ENCODE data around the gene TET2.
"Not testable (repeated sequence)": the region's sequence is repeated elsewhere in the genome, so short reads cannot be mapped to it uniquely, and the experiment has no call there.

TET2 gene

GRCh38 chr4:105288121-105288520 lies 141.4 kb downstream of the TET2 start:
- no peak for DNase-seq (ENCODE audit: low spot score)

GRCh38 chr4:105291925-105292324 lies 145.2 kb downstream of the TET2 start:
- DNase-seq (ENCODE audit: low spot score), result no peak

- DNase-seq (ENCODE audit: low spot score), result no peak
Measured at GRCh38 chr4:105293360-105293759, 146.7 kb downstream of the TET2 start.

- DNase-seq (ENCODE audit: low spot score), result no peak
Measured at GRCh38 chr4:105296672-105297071, 150.0 kb downstream of the TET2 start.

GRCh38 chr4:105299027-105299426 lies 152.4 kb downstream of the TET2 start:
- DNase-seq (ENCODE audit: low spot score), result not testable (repeated sequence)

GRCh38 chr4:105304085-105304484 lies 157.4 kb downstream of the TET2 start:
- DNase-seq (ENCODE audit: low spot score), result no peak

GRCh38 chr4:105305019-105305836 lies 158.6 kb downstream of the TET2 start:
- no peak for DNase-seq (ENCODE audit: low spot score)

- no peak for DNase-seq (ENCODE audit: low spot score)
Measured at GRCh38 chr4:105306158-105306781, 159.6 kb downstream of the TET2 start.

- DNase-seq (ENCODE audit: low spot score), result no peak
Measured at GRCh38 chr4:105306820-105307219, 160.1 kb downstream of the TET2 start.

GRCh38 chr4:105318486-105318885 lies 171.8 kb downstream of the TET2 start:
- no peak for DNase-seq (ENCODE audit: low spot score)

GRCh38 chr4:105327222-105327621 lies 180.5 kb downstream of the TET2 start:
- DNase-seq (ENCODE audit: low spot score), result no peak

GRCh38 chr4:105327956-105328355 lies 181.3 kb downstream of the TET2 start:
- DNase-seq (ENCODE audit: low spot score), result no peak

GRCh38 chr4:105329081-105329480 lies 182.4 kb downstream of the TET2 start:
- no peak for DNase-seq (ENCODE audit: low spot score)

Data from left forelimb (tissue), 1 donor.